Vagina (tissue), 2 donors: Measurements from ENCODE around the gene ZNF438.

Experiments
- POLR2A ChIP-seq, 2 donors: fragments of 450-650 bp; IDR thresholded peaks; one replicate each; pipeline ENCODE4 v1.6.1; 2017; ENCODE audit warnings: antibody characterized with exemption in 2 of 2, mild to moderate bottlenecking in 2 of 2, moderate library complexity in 2 of 2
- TF ChIP-seq, protein P1 (sequence below), 3 experiments: fragments of 450-650 bp in 2 of 3; fragments of 200-600 bp in 1 of 3; sonication (generic) in 1 of 3; IDR thresholded peaks; one replicate each; pipeline ENCODE4 v1.5.1; 2017 to 2019; ENCODE audit warnings: antibody characterized with exemption in 3 of 3, mild to moderate bottlenecking in 2 of 3, moderate library complexity in 2 of 3

DNA sequence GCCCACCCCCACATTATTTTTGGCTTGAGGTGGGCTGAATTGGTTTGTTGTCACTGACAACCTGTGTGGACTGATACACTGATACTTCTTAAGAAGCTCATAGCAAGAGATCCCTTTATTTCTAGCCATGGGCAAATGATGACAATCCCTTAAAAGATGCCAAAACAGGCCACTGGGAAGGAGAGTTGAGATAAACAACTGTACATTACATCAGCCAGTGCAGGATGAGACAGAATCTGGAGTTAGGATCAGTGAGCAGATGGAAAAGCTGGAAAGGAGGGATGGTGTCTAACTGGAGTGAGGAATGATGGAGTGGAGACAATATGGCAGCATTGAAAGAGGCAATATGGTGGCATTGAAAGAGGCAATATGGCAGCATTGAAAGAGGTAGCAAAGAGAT lies 206.2 kb downstream of the ZNF438 start:
- TF ChIP-seq, protein P1, sequence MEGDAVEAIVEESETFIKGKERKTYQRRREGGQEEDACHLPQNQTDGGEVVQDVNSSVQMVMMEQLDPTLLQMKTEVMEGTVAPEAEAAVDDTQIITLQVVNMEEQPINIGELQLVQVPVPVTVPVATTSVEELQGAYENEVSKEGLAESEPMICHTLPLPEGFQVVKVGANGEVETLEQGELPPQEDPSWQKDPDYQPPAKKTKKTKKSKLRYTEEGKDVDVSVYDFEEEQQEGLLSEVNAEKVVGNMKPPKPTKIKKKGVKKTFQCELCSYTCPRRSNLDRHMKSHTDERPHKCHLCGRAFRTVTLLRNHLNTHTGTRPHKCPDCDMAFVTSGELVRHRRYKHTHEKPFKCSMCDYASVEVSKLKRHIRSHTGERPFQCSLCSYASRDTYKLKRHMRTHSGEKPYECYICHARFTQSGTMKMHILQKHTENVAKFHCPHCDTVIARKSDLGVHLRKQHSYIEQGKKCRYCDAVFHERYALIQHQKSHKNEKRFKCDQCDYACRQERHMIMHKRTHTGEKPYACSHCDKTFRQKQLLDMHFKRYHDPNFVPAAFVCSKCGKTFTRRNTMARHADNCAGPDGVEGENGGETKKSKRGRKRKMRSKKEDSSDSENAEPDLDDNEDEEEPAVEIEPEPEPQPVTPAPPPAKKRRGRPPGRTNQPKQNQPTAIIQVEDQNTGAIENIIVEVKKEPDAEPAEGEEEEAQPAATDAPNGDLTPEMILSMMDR (IDR thresholded peaks at IDR 0.05) = no peak
- no peak for TF ChIP-seq POLR2A (IDR thresholded peaks at IDR 0.05)
